Measurements from ENCODE around the gene KCNJ14.
"Not testable (repeated sequence)": the region's sequence is repeated elsewhere in the genome, so short reads cannot be mapped to it uniquely, and the experiment has no call there.

KCNJ14 gene

GRCh38 chr19:48473161-48473966 is 18.0 kb downstream of the KCNJ14 start:
- no peak for DNase-seq

GRCh38 chr19:48474084-48474592 is 18.8 kb downstream of the KCNJ14 start:
- DNase-seq = no peak

- no peak for DNase-seq
Observed at GRCh38 chr19:48475369-48476068, 20.1 kb downstream of the KCNJ14 start.

- DNase-seq = no peak
Observed at GRCh38 chr19:48476176-48476575, 20.8 kb downstream of the KCNJ14 start.

GRCh38 chr19:48477067-48477685 is 21.8 kb downstream of the KCNJ14 start:
- no peak for DNase-seq

GRCh38 chr19:48477698-48478338 is 22.4 kb downstream of the KCNJ14 start:
- DNase-seq = no peak

- no peak for DNase-seq
Observed at GRCh38 chr19:48478339-48479256, 23.2 kb downstream of the KCNJ14 start.

- no peak for DNase-seq
Observed at GRCh38 chr19:48479686-48480085, 24.3 kb downstream of the KCNJ14 start.

- DNase-seq = peak; percentile 72
Observed at GRCh38 chr19:48480183-48480557, 24.8 kb downstream of the KCNJ14 start.

- DNase-seq = peak; percentile 54
Observed at GRCh38 chr19:48480558-48481500, 25.5 kb downstream of the KCNJ14 start.

- no peak for DNase-seq
Observed at GRCh38 chr19:48481846-48482639, 26.7 kb downstream of the KCNJ14 start.

- no peak for DNase-seq
Observed at GRCh38 chr19:48483301-48483700, 27.9 kb downstream of the KCNJ14 start.

GRCh38 chr19:48484247-48484893 is 29.0 kb downstream of the KCNJ14 start:
- DNase-seq = no peak

- DNase-seq = no peak
Observed at GRCh38 chr19:48484931-48485612, 29.7 kb downstream of the KCNJ14 start.

GRCh38 chr19:48486706-48487105 is 31.3 kb downstream of the KCNJ14 start:
- not testable (repeated sequence) for DNase-seq

- DNase-seq = no peak
Observed at GRCh38 chr19:48487544-48487943, 32.2 kb downstream of the KCNJ14 start.

GRCh38 chr19:48487948-48488347 is 32.6 kb downstream of the KCNJ14 start:
- DNase-seq = peak; percentile 54

GRCh38 chr19:48488478-48488877 is 33.1 kb downstream of the KCNJ14 start:
- DNase-seq = not testable (repeated sequence)
